Dermis microvascular lymphatic vessel endothelial cell (primary cell): Measurements from ENCODE around the gene METTL22. TPM values are rescaled to one million over a fixed set of nuclear protein-coding genes. Genes with fewer than 3 reads are reported as not detected.

Experiments
- DNase-seq, 2 donors: peaks; one replicate each; pipeline versions ENCODE4 v3.0.0 to v3.0.0-alpha.2; 2010; ENCODE audit warnings: low read depth in 2 of 2
- total RNA-seq: library from RNA; depleted of rRNA; stranded (reverse); fragments of >200 nt; gene quantifications from 2 replicates; pipeline ENCODE4 v1.2.1, GENCODE V29; 2014

METTL22 gene
- total RNA-seq, 1 donor from 2014 or later: 8.9 TPM

GRCh38 chr16:8665529-8665928 lies 44.0 kb downstream of the METTL22 start:
- no peak for DNase-seq

- DNase-seq: no peak
Observed at GRCh38 chr16:8667492-8667891, 46.0 kb downstream of the METTL22 start.

- no peak for DNase-seq
Observed at GRCh38 chr16:8668113-8668512, 46.6 kb downstream of the METTL22 start.

- DNase-seq: no peak
Observed at GRCh38 chr16:8669481-8669880, 48.0 kb downstream of the METTL22 start.

GRCh38 chr16:8670014-8670560 lies 48.6 kb downstream of the METTL22 start:
- DNase-seq: no peak

- DNase-seq: no peak
Observed at GRCh38 chr16:8673611-8674412, 52.3 kb downstream of the METTL22 start.

GRCh38 chr16:8674413-8675022 lies 53.0 kb downstream of the METTL22 start, which contains the start of gene ABAT:
TSS of gene ABAT (plus strand) at chr16:8674617. CDS start at chr16:8735740, 61,123 bp downstream.
- DNase-seq: peak; percentile 26 to 76

GRCh38 chr16:8675183-8676159 lies 54.0 kb downstream of the METTL22 start:
- DNase-seq: no peak

- no peak for DNase-seq
Observed at GRCh38 chr16:8676160-8676547, 54.7 kb downstream of the METTL22 start.

- no peak for DNase-seq
Observed at GRCh38 chr16:8676737-8677375, 55.4 kb downstream of the METTL22 start.

GRCh38 chr16:8677481-8677880 lies 56.0 kb downstream of the METTL22 start:
- DNase-seq: no peak

- no peak for DNase-seq
Observed at GRCh38 chr16:8678068-8678927, 56.8 kb downstream of the METTL22 start.

- DNase-seq: no peak
Observed at GRCh38 chr16:8679151-8679550, 57.7 kb downstream of the METTL22 start.

GRCh38 chr16:8682551-8683259 lies 61.2 kb downstream of the METTL22 start:
- DNase-seq: no peak

- no peak for DNase-seq
Observed at GRCh38 chr16:8683640-8684039, 62.1 kb downstream of the METTL22 start.

- no peak for DNase-seq
Observed at GRCh38 chr16:8685617-8686016, 64.1 kb downstream of the METTL22 start.

GRCh38 chr16:8686031-8686621 lies 64.6 kb downstream of the METTL22 start:
- DNase-seq: no peak

GRCh38 chr16:8686879-8687278 lies 65.4 kb downstream of the METTL22 start:
- no peak for DNase-seq

GRCh38 chr16:8689686-8690085 lies 68.2 kb downstream of the METTL22 start:
- DNase-seq: no peak
